ENCODE measurements around the gene GPC6.

GRCh38 chr13:93982179-93982918, 755.7 kb downstream of the GPC6 start:
- TF ChIP-seq CTCF (IDR thresholded peaks at IDR 0.05 in 8 of 11, conservative IDR thresholded peaks at IDR 0.05 in 3 of 11) = no peak
- TF ChIP-seq POLR2A (IDR thresholded peaks at IDR 0.05) = no peak
